GM10266 (cell line): ENCODE measurements around the gene SPRED2.

Experiments used
- DNase-seq: peaks from one replicate; pipeline ENCODE4 v3.0.0; 2012; ENCODE audit errors: extremely low spot score
- TF ChIP-seq, protein P1 (sequence below): IDR thresholded peaks from 2 replicates; pipeline ENCODE4 v1.5.1; 2012; ENCODE audit warnings: mild to moderate bottlenecking, low read depth; ENCODE audit not compliant: control insufficient read depth, insufficient read depth; ENCODE audit errors: missing control alignments

SPRED2 gene

DNA sequence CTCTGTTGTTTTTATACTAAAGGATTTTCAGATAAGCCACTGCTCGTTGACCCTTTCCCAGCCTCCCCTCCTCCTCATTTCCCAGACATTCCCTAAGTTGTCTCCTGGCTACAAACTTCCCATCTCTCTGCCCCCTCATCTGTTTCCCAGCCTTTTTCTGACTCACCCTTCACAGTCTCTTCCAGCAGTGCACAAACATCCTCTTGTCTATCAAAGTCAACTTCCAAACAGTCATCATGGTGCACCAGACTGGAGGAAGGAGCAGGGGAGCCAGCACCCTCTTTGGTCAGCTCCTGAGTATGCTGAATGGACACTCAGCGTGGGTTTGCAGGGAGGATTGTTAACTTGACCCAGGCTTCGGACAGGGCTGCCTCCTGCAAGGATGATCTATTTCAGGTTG, 26.6 kb upstream of the SPRED2 start:
- TF ChIP-seq, protein P1, sequence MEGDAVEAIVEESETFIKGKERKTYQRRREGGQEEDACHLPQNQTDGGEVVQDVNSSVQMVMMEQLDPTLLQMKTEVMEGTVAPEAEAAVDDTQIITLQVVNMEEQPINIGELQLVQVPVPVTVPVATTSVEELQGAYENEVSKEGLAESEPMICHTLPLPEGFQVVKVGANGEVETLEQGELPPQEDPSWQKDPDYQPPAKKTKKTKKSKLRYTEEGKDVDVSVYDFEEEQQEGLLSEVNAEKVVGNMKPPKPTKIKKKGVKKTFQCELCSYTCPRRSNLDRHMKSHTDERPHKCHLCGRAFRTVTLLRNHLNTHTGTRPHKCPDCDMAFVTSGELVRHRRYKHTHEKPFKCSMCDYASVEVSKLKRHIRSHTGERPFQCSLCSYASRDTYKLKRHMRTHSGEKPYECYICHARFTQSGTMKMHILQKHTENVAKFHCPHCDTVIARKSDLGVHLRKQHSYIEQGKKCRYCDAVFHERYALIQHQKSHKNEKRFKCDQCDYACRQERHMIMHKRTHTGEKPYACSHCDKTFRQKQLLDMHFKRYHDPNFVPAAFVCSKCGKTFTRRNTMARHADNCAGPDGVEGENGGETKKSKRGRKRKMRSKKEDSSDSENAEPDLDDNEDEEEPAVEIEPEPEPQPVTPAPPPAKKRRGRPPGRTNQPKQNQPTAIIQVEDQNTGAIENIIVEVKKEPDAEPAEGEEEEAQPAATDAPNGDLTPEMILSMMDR = no peak
- DNase-seq = no peak

DNA sequence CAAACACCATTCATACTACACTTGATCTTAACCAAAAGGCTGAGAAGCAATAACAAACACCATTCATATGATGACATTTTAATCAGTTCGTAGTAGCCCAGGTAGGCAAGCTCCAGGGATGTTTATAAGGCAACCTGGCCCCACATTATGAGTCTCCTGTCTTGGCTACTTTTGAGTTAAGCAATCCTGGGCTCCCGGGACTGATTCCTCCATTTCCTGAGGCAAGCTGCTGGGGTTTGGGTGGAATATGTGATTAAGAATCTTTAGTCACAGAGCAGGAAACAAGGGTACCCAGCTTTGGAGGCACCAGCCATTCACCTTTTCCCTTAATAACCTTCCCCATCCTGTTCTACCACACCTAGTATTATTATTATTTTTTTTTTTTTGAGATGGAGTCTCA, 24.5 kb upstream of the SPRED2 start:
- DNase-seq = no peak

DNA sequence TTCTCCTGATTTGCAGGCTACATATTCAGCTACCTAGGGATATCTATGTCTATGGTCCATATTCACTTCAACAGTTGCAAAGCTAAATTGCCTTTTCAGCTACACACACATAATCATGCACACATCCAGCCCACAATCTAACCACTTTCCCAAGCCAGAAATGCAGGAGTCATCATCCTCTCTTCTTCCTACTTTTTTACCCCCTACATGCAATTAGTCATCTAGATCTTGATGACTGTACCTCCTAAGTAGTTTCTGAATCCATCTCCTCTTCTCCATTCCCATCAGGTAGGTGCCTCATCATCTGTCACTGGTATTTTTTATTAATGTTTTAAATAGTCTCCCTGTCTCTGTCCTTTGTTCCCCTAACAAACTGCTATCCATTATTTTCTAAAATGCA, 23.7 kb upstream of the SPRED2 start:
- TF ChIP-seq, protein P1 = no peak
- DNase-seq = no peak

More for the DNA sequence above, 24.5 kb upstream of the SPRED2 start:
- TF ChIP-seq, protein P1 = no peak

DNA sequence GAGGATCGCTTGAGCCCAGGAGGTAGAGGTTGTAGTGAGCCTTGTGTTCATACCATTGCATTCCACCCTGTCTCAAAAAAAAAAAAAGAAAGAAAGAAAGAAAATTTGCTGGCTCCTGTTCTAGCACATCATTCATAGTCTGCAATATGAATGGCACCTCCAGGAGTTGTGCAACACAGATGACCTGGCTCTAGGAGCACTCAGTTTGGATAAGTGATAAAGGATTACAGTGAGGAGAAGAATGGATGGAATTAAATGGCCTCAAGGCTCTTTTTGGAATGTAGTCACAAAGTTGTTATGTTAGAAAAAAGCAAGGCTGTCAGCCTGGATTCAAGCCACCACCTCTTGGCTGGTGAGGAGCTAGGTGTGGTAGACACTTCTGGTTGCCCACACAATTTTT, 21.5 kb upstream of the SPRED2 start:
- DNase-seq = no peak
- TF ChIP-seq, protein P1 = no peak

DNA sequence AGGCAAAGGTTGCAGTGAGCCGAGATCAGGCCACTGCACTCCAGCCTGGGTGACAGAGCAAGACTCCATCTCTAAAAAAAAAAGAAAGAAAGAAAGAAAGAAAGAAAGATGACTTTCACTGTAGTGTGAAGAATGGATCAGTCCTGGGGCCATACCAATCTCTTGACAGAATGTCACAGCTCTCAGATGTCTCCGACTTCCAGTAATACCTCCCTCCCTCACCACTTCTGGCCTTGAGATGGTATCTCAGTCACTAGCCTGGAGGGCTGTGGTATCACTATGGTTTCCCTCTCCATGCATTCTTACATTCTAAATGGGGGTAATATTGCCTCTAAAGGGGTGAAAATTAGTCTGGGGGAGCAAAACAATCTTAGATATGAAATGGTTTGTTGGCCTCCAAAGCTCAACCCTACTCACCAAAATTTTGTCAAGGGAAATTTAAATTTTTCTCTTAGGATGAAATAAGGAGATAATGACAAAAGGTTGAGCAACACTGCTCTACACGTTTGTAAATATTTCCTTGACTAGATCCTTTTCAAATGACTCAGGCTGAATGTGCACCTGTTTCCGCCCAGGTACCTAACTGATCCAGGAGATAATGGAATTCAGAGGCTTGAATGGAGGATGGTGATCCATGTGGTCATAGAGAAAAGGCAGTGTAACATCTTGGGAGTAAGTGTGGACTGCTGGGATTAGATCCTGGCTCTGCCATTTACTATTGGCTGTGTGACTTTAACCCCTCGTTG, 19.9 kb upstream of the SPRED2 start:
- TF ChIP-seq, protein P1 = no peak
- DNase-seq = no peak

DNA sequence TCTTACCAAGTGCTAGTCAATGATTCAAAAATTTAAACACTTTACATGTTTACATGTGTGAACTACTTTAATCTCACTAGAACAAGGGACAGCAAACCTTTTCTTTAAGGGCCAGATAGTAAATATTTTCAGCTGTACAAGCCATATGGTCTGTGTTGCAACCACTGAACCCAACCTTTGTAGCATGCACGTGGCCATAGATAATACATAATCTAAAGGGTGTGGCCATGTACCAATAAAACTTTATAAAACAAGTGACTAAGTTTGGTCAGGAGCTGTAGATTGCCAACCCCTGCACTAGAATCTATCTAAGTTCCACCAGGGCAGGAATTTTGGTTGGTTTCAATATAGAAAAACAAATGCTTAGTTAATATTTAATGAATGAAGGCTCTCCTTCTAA, 18.4 kb upstream of the SPRED2 start:
- TF ChIP-seq, protein P1 = no peak

DNA sequence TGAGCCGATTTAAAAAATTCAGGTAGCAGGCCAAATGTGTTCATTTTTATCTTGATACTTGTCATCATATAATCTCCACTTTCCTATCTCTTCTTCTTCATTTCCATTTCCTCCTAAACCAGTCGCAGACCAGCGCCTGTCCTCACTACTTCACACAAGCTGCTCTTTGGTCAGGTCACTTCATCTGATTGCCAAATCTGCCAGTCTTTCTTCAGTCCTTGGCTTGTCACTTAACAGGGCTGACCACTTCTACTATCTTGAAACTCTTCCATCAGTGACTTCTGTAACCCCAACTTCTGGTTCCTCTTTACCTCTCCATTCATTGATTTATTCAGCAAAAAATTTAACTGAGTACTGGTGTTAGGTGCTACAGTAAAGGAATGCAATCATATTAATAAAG, 18.0 kb upstream of the SPRED2 start:
- DNase-seq = no peak
- TF ChIP-seq, protein P1 = no peak

More for the DNA sequence above, 18.4 kb upstream of the SPRED2 start:
- DNase-seq = no peak
